H1 (cell line): ENCODE data around the gene ARID5A. TPM values are rescaled to one million over a fixed set of nuclear protein-coding genes. Genes with fewer than 3 reads are reported as not detected.

Experiments
- CTCF ChIA-PET: fragments of 300-600 bp; sonication (Branson Sonifier 250); formaldehyde crosslinking; loops from one replicate; lab custom pipeline; 2021; ENCODE audit not compliant: partially characterized antibody; lab: Charles Lee
- POLR2A ChIA-PET: fragments of 300-600 bp; sonication (Branson Sonifier 250); formaldehyde crosslinking; loops from one replicate; lab custom pipeline; 2021; ENCODE audit warnings: inconsistent platforms; ENCODE audit not compliant: partially characterized antibody; lab: Charles Lee
- DNase-seq, 2 experiments: peaks; one replicate each; pipeline versions ENCODE4 v3.0.0 to v3.0.0-alpha.2; 2010 to 2022; ENCODE audit warnings: low spot score in 2 of 2, low read depth in 1 of 2, mixed read lengths in 1 of 2
- FAIRE-seq: peaks from 2 replicates; lab custom pipeline; 2011; peaks lifted over from hg19 to GRCh38; lab: Jason Lieb, UNC
- H2AFZ ChIP-seq: 2 replicates; pipeline ENCODE4 v1.8.1; 2012; ENCODE audit warnings: low read length, inconsistent platforms
- H2AK5ac ChIP-seq: 2 replicates; pipeline ENCODE4 v1.6.1; 2013; ENCODE audit warnings: low read depth, low read length
- H2BK120ac ChIP-seq: replicated peaks from 2 replicates; pipeline ENCODE3; 2013; ENCODE audit warnings: low read depth, low read length, inconsistent platforms
- H2BK12ac ChIP-seq: 2 replicates; pipeline ENCODE4 v1.6.1; 2013; ENCODE audit warnings: low read depth, low read length
- H2BK15ac ChIP-seq: 2 replicates; pipeline ENCODE4 v1.6.1; 2013; ENCODE audit warnings: low read length
- H2BK20ac ChIP-seq: 2 replicates; pipeline ENCODE4 v1.6.1; 2013; ENCODE audit warnings: low read length
- H2BK5ac ChIP-seq: 2 replicates; pipeline ENCODE4 v1.6.1; 2013; ENCODE audit warnings: low read depth, low read length
- H3K14ac ChIP-seq: 2 replicates; pipeline ENCODE4 v1.6.1; 2013; ENCODE audit warnings: inconsistent platforms; ENCODE audit not compliant: insufficient read length
- H3K18ac ChIP-seq: 2 replicates; pipeline ENCODE4 v1.6.1; 2013; ENCODE audit warnings: low read length; ENCODE audit errors: extremely low read depth
- H3K23ac ChIP-seq: 2 replicates; pipeline ENCODE4 v1.6.1; 2013; ENCODE audit warnings: inconsistent platforms; ENCODE audit not compliant: insufficient read length
- H3K23me2 ChIP-seq: 2 replicates; pipeline ENCODE4 v1.6.1; 2013; ENCODE audit warnings: low read depth, low read length
- H3K27ac ChIP-seq: 2 replicates; pipeline ENCODE4 v1.6.1; 2011; ENCODE audit warnings: low read depth, low read length, inconsistent platforms
- H3K27me3 ChIP-seq, 4 experiments: replicated peaks in 1 of 4; 1 replicate in 1 of 4; 2 replicates in 3 of 4; pipeline versions ENCODE4 v1.6.1 to v1.8.1; 2011 to 2013; ENCODE audit warnings: low read length in 3 of 4, mild to moderate bottlenecking in 3 of 4, inconsistent platforms in 2 of 4, mixed read lengths in 2 of 4, moderate library complexity in 1 of 4; ENCODE audit not compliant: control insufficient read depth in 3 of 4, insufficient read depth in 3 of 4; ENCODE audit errors: extremely low read depth in 1 of 4
- H3K36me3 ChIP-seq, 4 experiments: 2 replicates each; pipeline versions ENCODE4 v1.6.1 to v1.8.1; 2011 to 2013; ENCODE audit warnings: mild to moderate bottlenecking in 4 of 4, low read length in 3 of 4, moderate library complexity in 2 of 4, control low read depth in 1 of 4, inconsistent platforms in 1 of 4; ENCODE audit not compliant: insufficient read depth in 4 of 4, control insufficient read depth in 2 of 4
- H3K4ac ChIP-seq: replicated peaks from 2 replicates; pipeline ENCODE3; 2013; ENCODE audit warnings: low read length, low read depth, mixed read lengths, inconsistent platforms; ENCODE audit not compliant: insufficient read length
- H3K4me1 ChIP-seq, 4 experiments: replicated peaks in 1 of 4; 1 replicate in 1 of 4; 2 replicates in 3 of 4; pipeline versions ENCODE4 v1.6.1 to v1.8.1; 2011 to 2013; ENCODE audit warnings: low read length in 3 of 4, inconsistent platforms in 2 of 4, mixed read lengths in 1 of 4; ENCODE audit not compliant: insufficient read depth in 4 of 4, control insufficient read depth in 3 of 4
- H3K4me2 ChIP-seq, 2 experiments: 2 replicates each; pipeline versions ENCODE4 v1.6.1 to v1.8.1; 2011 to 2013; ENCODE audit warnings: low read depth in 2 of 2, low read length in 2 of 2, control low read depth in 1 of 2, inconsistent platforms in 1 of 2, mild to moderate bottlenecking in 1 of 2; ENCODE audit not compliant: insufficient read depth in 1 of 2
- H3K4me3 ChIP-seq, 4 experiments: fragments of 200-600, 300-600 bp in 1 of 4; sonication (generic), shearing (Covaris generic), sonication (Bioruptor Twin) in 1 of 4; 2 replicates each; pipeline versions ENCODE4 v1.5.1 to v1.8.1; 2011 to 2016; ENCODE audit warnings: low read length in 4 of 4, low read depth in 3 of 4, control low read depth in 2 of 4, inconsistent platforms in 2 of 4, mild to moderate bottlenecking in 2 of 4, mixed read lengths in 1 of 4, moderate library complexity in 1 of 4; ENCODE audit not compliant: insufficient read depth in 2 of 4; ENCODE audit errors: extremely low read depth in 1 of 4
- H3K56ac ChIP-seq: replicated peaks from 2 replicates; pipeline ENCODE3; 2013; ENCODE audit warnings: low read depth, mild to moderate bottlenecking, mixed read lengths, low read length, inconsistent platforms; ENCODE audit not compliant: insufficient read length
- H3K79me1 ChIP-seq: 2 replicates; pipeline ENCODE4 v1.6.1; 2013; ENCODE audit warnings: low read depth, low read length, control low read depth
- H3K79me2 ChIP-seq, 2 experiments: 2 replicates each; pipeline versions ENCODE4 v1.6.1 to v1.8.1; 2012 to 2013; ENCODE audit warnings: low read length in 2 of 2, mild to moderate bottlenecking in 2 of 2, inconsistent platforms in 1 of 2; ENCODE audit not compliant: insufficient read depth in 2 of 2, control insufficient read depth in 1 of 2
- H3K9ac ChIP-seq, 4 experiments: replicated peaks in 1 of 4; 1 replicate in 1 of 4; 2 replicates in 3 of 4; pipeline versions ENCODE4 v1.6.1 to v1.8.1; 2011 to 2013; ENCODE audit warnings: low read depth in 3 of 4, low read length in 3 of 4, control low read depth in 2 of 4, mild to moderate bottlenecking in 2 of 4, moderate library complexity in 2 of 4, inconsistent platforms in 1 of 4; ENCODE audit errors: extremely low read depth in 1 of 4
- H3K9me3 ChIP-seq, 2 experiments: 2 replicates each; pipeline versions ENCODE4 v1.6.1 to v1.8.1; 2012 to 2013; ENCODE audit warnings: mild to moderate bottlenecking in 2 of 2, moderate library complexity in 2 of 2, control low read depth in 1 of 2, inconsistent platforms in 1 of 2, low read depth in 1 of 2, low read length in 1 of 2, mixed read lengths in 1 of 2; ENCODE audit not compliant: insufficient read depth in 2 of 2
- H4K20me1 ChIP-seq, 2 experiments: replicated peaks in 1 of 2; 2 replicates each; pipeline versions ENCODE3 to v1.8.1; 2011 to 2013; ENCODE audit warnings: inconsistent platforms in 2 of 2, low read length in 2 of 2, mild to moderate bottlenecking in 1 of 2; ENCODE audit not compliant: insufficient read depth in 2 of 2, control insufficient read depth in 1 of 2
- H4K5ac ChIP-seq: 2 replicates; pipeline ENCODE4 v1.6.1; 2013; ENCODE audit warnings: low read length, low read depth, mixed read lengths, inconsistent platforms; ENCODE audit not compliant: insufficient read length
- H4K8ac ChIP-seq: 2 replicates; pipeline ENCODE4 v1.8.0; 2013; ENCODE audit warnings: mild to moderate bottlenecking, moderate library complexity, low read length, inconsistent platforms; ENCODE audit not compliant: insufficient read depth; ENCODE audit errors: extremely low read depth
- H4K91ac ChIP-seq: replicated peaks from 2 replicates; pipeline ENCODE3; 2013; ENCODE audit warnings: low read length, mixed read lengths, inconsistent platforms; ENCODE audit not compliant: insufficient read length
- WGBS, 2 experiments: shearing (Covaris generic) in 1 of 2; methylation state at CpG; one replicate each; pipeline versions ENCODE4 v1.1.6 to v1.1.7; 2013 to 2015; ENCODE audit warnings: low lambda C conversion rate in 2 of 2, mixed read lengths in 2 of 2, inconsistent platforms in 1 of 2, low coverage in 1 of 2, missing lambda C conversion rate in 1 of 2; ENCODE audit not compliant: insufficient replicate concordance in 2 of 2, insufficient coverage in 1 of 2, insufficient read length in 1 of 2; ENCODE audit errors: extremely low coverage in 1 of 2, missing lambda C conversion rate in 1 of 2; 5-methylcytosine and 5-hydroxymethylcytosine counted together
- polyA plus RNA-seq, 7 experiments: library from polyadenylated mRNA; depleted of rRNA in 3 of 7; stranded (reverse) in 5 of 7; unstranded in 2 of 7; fragments of >200 nt in 5 of 7; fragments of 200-250 nt in 2 of 7; gene quantifications; 1 replicate in 5 of 7; 2 replicates in 1 of 7; 4 replicates in 1 of 7; pipeline versions ENCODE4 v1.2.1 to v1.2.3, GENCODE V29; 2011 to 2013; ENCODE audit warnings: missing spikeins in 2 of 7, mixed read lengths in 2 of 7
- total RNA-seq: library from RNA; stranded (reverse); fragmentation: NEBNext Ultra II Directional; extraction: Animal tissue kit (Norgen Biotek cat#: 25700); gene quantifications from 2 replicates; pipeline ENCODE4 v1.2.1, GENCODE V29; 2021

ARID5A gene
- total and polyA plus RNA-seq, 2 of the 8 experiments (the other 6 are each of a cell fraction or from before 2014, with no cell fraction given): 3.3 to 5.3 TPM

DNA sequence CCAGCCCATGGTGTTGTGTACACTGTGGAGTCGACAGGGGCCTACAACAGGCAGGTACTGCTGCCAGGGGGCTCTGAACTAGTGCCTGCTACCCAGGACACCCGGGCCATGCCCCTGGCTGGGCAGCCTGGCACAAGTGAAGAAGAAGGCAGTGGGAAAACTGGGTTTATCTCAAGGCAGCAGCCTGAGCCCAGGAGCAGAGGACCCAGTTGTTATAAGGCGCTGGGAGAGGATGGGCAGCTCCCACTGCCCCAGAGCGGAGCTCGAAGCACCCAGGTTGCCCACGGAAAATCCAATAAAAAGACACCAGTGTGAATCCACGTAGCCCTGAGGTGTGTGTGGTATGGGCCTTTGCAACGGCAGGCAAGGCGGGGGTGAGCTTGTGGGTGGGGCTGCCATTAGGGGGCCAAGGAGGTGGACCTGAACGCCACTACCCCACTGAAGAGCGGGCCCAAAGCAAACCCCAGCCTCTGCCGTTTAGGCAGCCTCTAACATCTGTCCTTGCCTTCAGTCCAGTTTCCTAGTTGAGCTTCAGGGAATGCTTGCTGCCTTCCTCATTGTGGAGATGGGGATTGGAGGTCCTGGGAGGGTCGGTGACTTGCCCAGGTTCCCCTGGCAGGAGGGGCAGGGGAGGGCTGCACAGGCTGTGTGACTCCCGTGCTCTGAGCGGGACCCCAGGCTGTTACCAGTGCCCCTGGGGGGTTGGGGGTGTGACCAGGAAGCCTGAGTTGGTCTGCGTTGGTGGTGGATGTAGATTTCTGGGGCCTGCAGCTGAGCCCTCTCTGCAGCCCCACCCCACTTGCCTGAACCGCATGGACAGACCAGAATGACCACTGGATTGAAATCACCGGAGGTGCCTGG, 16.0 kb downstream of the ARID5A start:
- H4K91ac ChIP-seq: no peak overlapping the region
- no peak overlapping the region for H4K5ac ChIP-seq
- H2BK120ac ChIP-seq: no peak overlapping the region
- H3K79me2 ChIP-seq: no peaks in the 10 kb centered on the region
- 0 out of 2 replicates have a peak overlapping the region, but pooled peaks have one; percentile 3 for H2BK12ac ChIP-seq
- no peaks in the 10 kb centered on the region for H3K36me3 ChIP-seq
- FAIRE-seq: no peak
- no peak overlapping the region for H3K9ac ChIP-seq
- no peak overlapping the region for H2AK5ac ChIP-seq
- H3K27ac ChIP-seq: no peak overlapping the region
- H3K23ac ChIP-seq: no peak overlapping the region
- no peak overlapping the region for H3K56ac ChIP-seq
- CTCF ChIA-PET: interaction anchor here (0.8 to 13.1 kb wide), 8 partner anchors 8 to 145 kb away, joined by 3 to 361 read pairs (median 4); partner anchors contain the start of gene ARID5A
- H3K4ac ChIP-seq: no peak overlapping the region
- H3K4me3 ChIP-seq: no peak overlapping the region
- H4K20me1 ChIP-seq: peaks cover 0 to 2% of the 10 kb centered on the region in 2 experiments
- H3K9me3 ChIP-seq: no peaks in the 10 kb centered on the region
- H4K8ac ChIP-seq: no peak overlapping the region; the same call in 1 of the 2 replicates
- H3K79me1 ChIP-seq: no peaks in the 10 kb centered on the region
- WGBS, 2 experiments: 90% methylated on average over 18 of the region's 18 CpGs; no CpG with 5 or more reads in 1 of the 2 experiments
- no peak for DNase-seq
- H3K4me1 ChIP-seq: peaks cover 0 to 18% (median 5%) of the 10 kb centered on the region in 4 experiments; a peak in 5 of 7 replicates
- POLR2A ChIA-PET: no interaction called here
- no peak overlapping the region for H3K14ac ChIP-seq
- no peak overlapping the region for H3K18ac ChIP-seq
- peaks cover 0 to 2% (median 0%) of the 10 kb centered on the region in 4 experiments; a peak in 3 of 7 replicates for H3K27me3 ChIP-seq
- H3K23me2 ChIP-seq: no peaks in the 10 kb centered on the region
- H2BK5ac ChIP-seq: no peak overlapping the region
- H2AFZ ChIP-seq: no peak overlapping the region
- no peak overlapping the region for H2BK20ac ChIP-seq
- no peak overlapping the region for H3K4me2 ChIP-seq
- H2BK15ac ChIP-seq: no peak overlapping the region
